Measurements from ENCODE around the gene GABRD.

GABRD gene

GRCh38 chr1:1986451-1987141, 32.5 kb upstream of the GABRD start:
- DNase-seq: no peak

- no peak for DNase-seq
Measured at GRCh38 chr1:1987142-1987510, 32.0 kb upstream of the GABRD start.

GRCh38 chr1:1988061-1988945, 30.8 kb upstream of the GABRD start:
- no peak for DNase-seq

- DNase-seq: peak; percentile 15
Measured at GRCh38 chr1:1989102-1989542, 30.0 kb upstream of the GABRD start.

GRCh38 chr1:1989789-1990188, 29.4 kb upstream of the GABRD start:
- DNase-seq: peak; percentile 64

- peak; percentile 32 for DNase-seq
Measured at GRCh38 chr1:1990222-1990621, 28.9 kb upstream of the GABRD start.

GRCh38 chr1:1994536-1994935, 24.6 kb upstream of the GABRD start:
- peak; percentile 50 for DNase-seq

GRCh38 chr1:1996207-1996651, 22.9 kb upstream of the GABRD start:
- DNase-seq: no peak

GRCh38 chr1:1997576-1997975, 21.6 kb upstream of the GABRD start:
- DNase-seq: peak; percentile 7

GRCh38 chr1:2000432-2000831, 18.7 kb upstream of the GABRD start:
- DNase-seq: no peak

- DNase-seq: no peak
Measured at GRCh38 chr1:2000850-2001249, 18.3 kb upstream of the GABRD start.

- peak; percentile 71 for DNase-seq
Measured at GRCh38 chr1:2001773-2002411, 17.3 kb upstream of the GABRD start.

- peak; percentile 93 for DNase-seq
Measured at GRCh38 chr1:2003541-2004131, 15.5 kb upstream of the GABRD start, which contains the start of gene CFAP74. CFAP74 (minus strand) TSS chr1:2003786; CDS start chr1:1990956, 12,830 bp downstream.

- no peak for DNase-seq
Measured at GRCh38 chr1:2004856-2005255, 14.3 kb upstream of the GABRD start.

- no peak for DNase-seq
Measured at GRCh38 chr1:2009101-2010053, 9.8 kb upstream of the GABRD start.

GRCh38 chr1:2014181-2014580, 5.0 kb upstream of the GABRD start:
- DNase-seq: no peak

- DNase-seq: peak; percentile 10
Measured at GRCh38 chr1:2014741-2015735, 4.1 kb upstream of the GABRD start.

GRCh38 chr1:2016123-2016522, 3.0 kb upstream of the GABRD start:
- no peak for DNase-seq

GRCh38 chr1:2018217-2019171, 651 bp upstream of the GABRD start:
- peak; percentile 48 for DNase-seq

Data from eye (tissue), 1 donor.